Mucosa of descending colon (tissue), 3 donors: ENCODE data around the gene DEFB114. TPM values are rescaled to one million over a fixed set of nuclear protein-coding genes. Genes with fewer than 3 reads are reported as not detected.

Source experiments
- ATAC-seq: fragments of 200-7000 bp; cut with Tn5 transposase; one replicate; pipeline ENCODE4 v1.9.1; 2020; ENCODE audit warnings: mild to moderate bottlenecking, moderate library complexity
- DNase-seq, 3 donors: peaks; one replicate each; pipeline ENCODE4 v3.0.0-alpha.2; 2020
- H3K36me3 ChIP-seq: fragments of 200-600 bp; one replicate; pipeline ENCODE4 v1.8.0; 2021; ENCODE audit warnings: low read depth, mild to moderate bottlenecking
- H3K4me1 ChIP-seq: fragments of 200-600 bp; one replicate; pipeline ENCODE4 v1.8.0; 2021; ENCODE audit warnings: low read depth, mild to moderate bottlenecking
- H3K4me3 ChIP-seq: fragments of 200-600 bp; one replicate; pipeline ENCODE4 v1.8.0; 2021; ENCODE audit warnings: mild to moderate bottlenecking
- H3K9me3 ChIP-seq: fragments of 200-600 bp; one replicate; pipeline ENCODE4 v1.8.0; 2021; ENCODE audit warnings: mild to moderate bottlenecking
- CTCF ChIP-seq: fragments of 200-600 bp; IDR thresholded peaks from one replicate; pipeline ENCODE4 v1.8.0; 2022; ENCODE audit warnings: antibody characterized with exemption, mild to moderate bottlenecking
- intact Hi-C, 2 donors: fragments of 100-400 bp; cut with DNase I in 1 of 2; cut with micrococcal nuclease in 1 of 2; formaldehyde crosslinking; loops; one replicate each; pipeline versions ENCODE4 v1.11.0 to v1.11.1; 2022; cut with DNase I, micrococcal nuclease
- total RNA-seq, 3 donors: library from RNA; stranded (reverse); fragmentation: NEBNext Ultra II Directional in 2 of 3; extraction: Animal tissue kit (Norgen Biotek cat#: 25700) in 2 of 3; gene quantifications; one replicate each; pipeline versions ENCODE4 v1.2.1 to v1.2.4, GENCODE V29; 2021 to 2023
- donor health status: DM: no; HTN: no; CAD: no; lungs with moderate emphysema.
- donor health status: DM: no; HTN: no; CAD: no.
- donor health status: DM: no; HTN: yes; CAD: no.

DEFB114 gene
- total RNA-seq, 3 donors from 2014 or later, result not detected

GRCh38 chr6:49969605-49970004 is 5.6 kb upstream of the DEFB114 start, which contains the start of gene DEFB113:
DEFB113 (minus strand) TSS chr6:49969625; CDS start chr6:49969625, 0 bp downstream.
- DNase-seq, result no peak
- H3K4me1 ChIP-seq, result no peaks in the 10 kb centered on the region
- no peak for TF ChIP-seq CTCF
- H3K9me3 ChIP-seq, result no peaks in the 10 kb centered on the region
- H3K4me3 ChIP-seq, result no peak within 1 kb of the TSS
- intact Hi-C loops, result no loop called here
- H3K36me3 ChIP-seq, result no peaks in the 10 kb centered on the region
- ATAC-seq, result no peak

- no peak overlapping the region for H3K4me3 ChIP-seq
- no peaks in the 10 kb centered on the region for H3K9me3 ChIP-seq
- no peaks in the 10 kb centered on the region for H3K36me3 ChIP-seq
- ATAC-seq (no peak), DNase-seq (no peak)
- no peaks in the 10 kb centered on the region for H3K4me1 ChIP-seq
- intact Hi-C loops, result no loop called here
- TF ChIP-seq CTCF, result no peak
These were observed 2.9 kb upstream of the DEFB114 start for GRCh38 chr6:49966823-49967222.

GRCh38 chr6:49966334-49966733 is 2.4 kb upstream of the DEFB114 start:
- Histone ChIP-seq H3K36me3 (no peaks in the 10 kb centered on the region), H3K4me3 (no peak overlapping the region), H3K4me1 (no peaks in the 10 kb centered on the region), H3K9me3 (no peaks in the 10 kb centered on the region)
- no peak for DNase-seq
- intact Hi-C loops, result no loop called here
- no peak for ATAC-seq
- no peak for TF ChIP-seq CTCF

- H3K9me3 ChIP-seq, result no peaks in the 10 kb centered on the region
- DNase-seq (no peak), ATAC-seq (no peak)
- no peak overlapping the region for H3K4me3 ChIP-seq
- no peak for TF ChIP-seq CTCF
- intact Hi-C loops, result no loop called here
- H3K4me1 ChIP-seq, result no peaks in the 10 kb centered on the region
- H3K36me3 ChIP-seq, result no peaks in the 10 kb centered on the region
These were observed 5.8 kb downstream of the DEFB114 start for GRCh38 chr6:49958180-49958579.

GRCh38 chr6:49955847-49956246 is 8.1 kb downstream of the DEFB114 start:
- intact Hi-C loops, result no loop called here
- ATAC-seq (no peak), DNase-seq (no peak)
- no peak overlapping the region for H3K4me3 ChIP-seq
- H3K9me3 ChIP-seq, result no peaks in the 10 kb centered on the region
- no peaks in the 10 kb centered on the region for H3K4me1 ChIP-seq
- no peaks in the 10 kb centered on the region for H3K36me3 ChIP-seq
- TF ChIP-seq CTCF, result no peak

GRCh38 chr6:49951926-49952325 is 12.0 kb downstream of the DEFB114 start:
- no peaks in the 10 kb centered on the region for H3K36me3 ChIP-seq
- ATAC-seq, result no peak
- intact Hi-C loops, result no loop called here

More at GRCh38 chr6:49951926-49952325, 12.0 kb downstream of the DEFB114 start:
- Histone ChIP-seq H3K4me3 (no peak overlapping the region), H3K4me1 (no peaks in the 10 kb centered on the region), H3K9me3 (no peaks in the 10 kb centered on the region)
- DNase-seq, result no peak
- TF ChIP-seq CTCF, result no peak
